ENCODE measurements around the gene CADM3.

Gene CADM3

DNA sequence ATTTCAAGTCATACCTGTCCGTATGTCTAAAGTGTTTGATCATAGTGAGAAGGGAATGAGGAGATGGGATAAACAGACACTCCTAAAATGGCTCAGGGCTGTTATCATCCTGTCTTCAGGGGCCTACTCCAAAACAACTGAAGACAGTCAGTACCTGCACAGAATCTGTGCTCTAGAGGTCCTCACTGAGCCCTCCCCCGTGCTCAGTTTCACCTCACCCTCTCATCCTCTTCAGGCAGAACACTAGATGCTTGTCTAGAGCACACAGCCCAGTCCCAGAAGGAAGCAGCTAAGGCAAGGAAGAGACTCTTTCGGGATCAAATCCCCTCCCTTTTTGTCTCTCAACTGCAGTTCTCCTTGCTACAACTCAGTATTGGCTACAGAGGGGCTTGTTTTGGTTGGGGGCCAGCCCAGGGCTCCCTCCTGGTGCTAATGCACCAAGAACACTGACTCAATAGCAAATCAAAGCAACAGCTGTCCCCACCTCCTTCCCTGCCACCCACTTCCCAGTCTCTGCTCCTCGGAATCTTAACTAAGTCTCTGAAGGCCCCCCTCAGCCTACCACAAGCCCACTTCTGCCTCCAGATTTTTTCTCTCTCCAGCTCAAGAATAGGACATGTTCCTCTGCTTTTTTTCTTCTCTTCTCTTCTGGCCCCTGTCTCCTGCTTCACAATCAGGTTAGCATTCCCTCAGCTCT is 10.1 kb downstream of the CADM3 start:
- TF ChIP-seq, protein P1, sequence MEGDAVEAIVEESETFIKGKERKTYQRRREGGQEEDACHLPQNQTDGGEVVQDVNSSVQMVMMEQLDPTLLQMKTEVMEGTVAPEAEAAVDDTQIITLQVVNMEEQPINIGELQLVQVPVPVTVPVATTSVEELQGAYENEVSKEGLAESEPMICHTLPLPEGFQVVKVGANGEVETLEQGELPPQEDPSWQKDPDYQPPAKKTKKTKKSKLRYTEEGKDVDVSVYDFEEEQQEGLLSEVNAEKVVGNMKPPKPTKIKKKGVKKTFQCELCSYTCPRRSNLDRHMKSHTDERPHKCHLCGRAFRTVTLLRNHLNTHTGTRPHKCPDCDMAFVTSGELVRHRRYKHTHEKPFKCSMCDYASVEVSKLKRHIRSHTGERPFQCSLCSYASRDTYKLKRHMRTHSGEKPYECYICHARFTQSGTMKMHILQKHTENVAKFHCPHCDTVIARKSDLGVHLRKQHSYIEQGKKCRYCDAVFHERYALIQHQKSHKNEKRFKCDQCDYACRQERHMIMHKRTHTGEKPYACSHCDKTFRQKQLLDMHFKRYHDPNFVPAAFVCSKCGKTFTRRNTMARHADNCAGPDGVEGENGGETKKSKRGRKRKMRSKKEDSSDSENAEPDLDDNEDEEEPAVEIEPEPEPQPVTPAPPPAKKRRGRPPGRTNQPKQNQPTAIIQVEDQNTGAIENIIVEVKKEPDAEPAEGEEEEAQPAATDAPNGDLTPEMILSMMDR (IDR thresholded peaks at IDR 0.05; ENCODE audit: insufficient read depth, low read length), result no peak
- no peak for TF ChIP-seq SPI1 (IDR thresholded peaks at IDR 0.05; ENCODE audit: borderline replicate concordance, low read depth)
- no peak for DNase-seq (ENCODE audit: low read depth in 1 of 2, low spot score in 1 of 2)
- Histone ChIP-seq H3K27me3 (ENCODE audit: insufficient read depth, poor library complexity, severe bottlenecking) (peaks cover 26% of the 10 kb centered on the region), H3K27ac (replicated peaks) (no peak overlapping the region), H3K4me3 (replicated peaks; ENCODE audit: insufficient read depth, low read length) (no peak overlapping the region)

DNA sequence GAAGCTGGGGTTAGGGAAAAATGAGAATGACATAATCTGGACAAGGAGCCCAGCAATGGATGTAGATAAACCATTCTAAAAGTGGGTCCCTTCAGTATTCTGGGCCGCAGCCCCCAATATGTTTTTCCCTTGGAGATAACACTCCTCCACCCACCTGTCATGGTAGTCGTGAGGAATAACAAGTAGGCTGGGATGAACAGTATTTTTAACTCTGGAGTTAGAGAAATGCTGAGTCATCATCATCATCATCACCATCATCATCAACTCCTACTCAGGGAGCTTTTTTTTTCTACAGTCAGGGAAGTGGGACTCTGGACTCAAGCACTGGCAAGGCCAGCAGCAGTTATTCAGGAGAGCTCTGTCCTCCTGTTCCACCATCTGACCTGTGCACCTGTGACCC is 12.8 kb downstream of the CADM3 start:
- H3K4me3 ChIP-seq (replicated peaks; ENCODE audit: insufficient read depth, low read length), result no peak overlapping the region
- no peak for DNase-seq (ENCODE audit: low read depth in 1 of 2, low spot score in 1 of 2)
- H3K27me3 ChIP-seq (ENCODE audit: insufficient read depth, poor library complexity, severe bottlenecking), result peaks cover 39% of the 10 kb centered on the region

DNA sequence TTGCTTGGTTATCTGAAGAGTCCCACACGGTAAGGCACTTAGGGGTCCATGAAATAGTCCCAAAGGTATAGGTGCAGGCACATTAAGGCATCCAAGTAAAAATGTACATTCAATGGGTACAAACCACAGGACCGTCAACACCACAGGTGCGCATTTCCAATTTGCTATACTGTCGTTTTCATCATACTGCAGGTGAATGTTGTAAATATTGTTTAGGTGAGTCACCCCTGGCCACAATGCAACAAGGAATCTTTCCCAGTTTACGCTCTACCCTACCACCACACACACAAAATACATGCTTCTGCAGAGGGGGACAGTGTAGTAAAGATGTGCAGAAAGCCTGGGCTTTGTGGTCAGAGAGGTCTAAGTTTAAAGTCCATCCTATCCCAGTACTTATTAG is 13.7 kb downstream of the CADM3 start:
- Histone ChIP-seq H3K4me3 (replicated peaks; ENCODE audit: insufficient read depth, low read length) (no peak overlapping the region), H3K27ac (replicated peaks) (no peak overlapping the region), H3K27me3 (ENCODE audit: insufficient read depth, poor library complexity, severe bottlenecking) (peaks cover 44% of the 10 kb centered on the region)
- no peak for TF ChIP-seq GABPA (IDR thresholded peaks at IDR 0.05; ENCODE audit: low read depth)
- TF ChIP-seq, protein P1 (IDR thresholded peaks at IDR 0.05; ENCODE audit: insufficient read depth, low read length), result no peak
- TF ChIP-seq, protein P2, sequence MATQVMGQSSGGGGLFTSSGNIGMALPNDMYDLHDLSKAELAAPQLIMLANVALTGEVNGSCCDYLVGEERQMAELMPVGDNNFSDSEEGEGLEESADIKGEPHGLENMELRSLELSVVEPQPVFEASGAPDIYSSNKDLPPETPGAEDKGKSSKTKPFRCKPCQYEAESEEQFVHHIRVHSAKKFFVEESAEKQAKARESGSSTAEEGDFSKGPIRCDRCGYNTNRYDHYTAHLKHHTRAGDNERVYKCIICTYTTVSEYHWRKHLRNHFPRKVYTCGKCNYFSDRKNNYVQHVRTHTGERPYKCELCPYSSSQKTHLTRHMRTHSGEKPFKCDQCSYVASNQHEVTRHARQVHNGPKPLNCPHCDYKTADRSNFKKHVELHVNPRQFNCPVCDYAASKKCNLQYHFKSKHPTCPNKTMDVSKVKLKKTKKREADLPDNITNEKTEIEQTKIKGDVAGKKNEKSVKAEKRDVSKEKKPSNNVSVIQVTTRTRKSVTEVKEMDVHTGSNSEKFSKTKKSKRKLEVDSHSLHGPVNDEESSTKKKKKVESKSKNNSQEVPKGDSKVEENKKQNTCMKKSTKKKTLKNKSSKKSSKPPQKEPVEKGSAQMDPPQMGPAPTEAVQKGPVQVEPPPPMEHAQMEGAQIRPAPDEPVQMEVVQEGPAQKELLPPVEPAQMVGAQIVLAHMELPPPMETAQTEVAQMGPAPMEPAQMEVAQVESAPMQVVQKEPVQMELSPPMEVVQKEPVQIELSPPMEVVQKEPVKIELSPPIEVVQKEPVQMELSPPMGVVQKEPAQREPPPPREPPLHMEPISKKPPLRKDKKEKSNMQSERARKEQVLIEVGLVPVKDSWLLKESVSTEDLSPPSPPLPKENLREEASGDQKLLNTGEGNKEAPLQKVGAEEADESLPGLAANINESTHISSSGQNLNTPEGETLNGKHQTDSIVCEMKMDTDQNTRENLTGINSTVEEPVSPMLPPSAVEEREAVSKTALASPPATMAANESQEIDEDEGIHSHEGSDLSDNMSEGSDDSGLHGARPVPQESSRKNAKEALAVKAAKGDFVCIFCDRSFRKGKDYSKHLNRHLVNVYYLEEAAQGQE (IDR thresholded peaks at IDR 0.05; ENCODE audit: insufficient replicate concordance, low read depth), result no peak
- DNase-seq (ENCODE audit: low read depth in 1 of 2, low spot score in 1 of 2), result no peak

More for the DNA sequence above, 12.8 kb downstream of the CADM3 start:
- no peak overlapping the region for H3K27ac ChIP-seq (replicated peaks)
- no peak for TF ChIP-seq GABPA (IDR thresholded peaks at IDR 0.05; ENCODE audit: low read depth)
- TF ChIP-seq POLR2AphosphoS5 (IDR thresholded peaks at IDR 0.05; ENCODE audit: low read depth), result no peak
- TF ChIP-seq, protein P1 (IDR thresholded peaks at IDR 0.05; ENCODE audit: insufficient read depth, low read length), result no peak
- TF ChIP-seq, protein P2 (IDR thresholded peaks at IDR 0.05; ENCODE audit: insufficient replicate concordance, low read depth), result no peak
- no peak for TF ChIP-seq SPI1 (IDR thresholded peaks at IDR 0.05; ENCODE audit: borderline replicate concordance, low read depth)

DNA sequence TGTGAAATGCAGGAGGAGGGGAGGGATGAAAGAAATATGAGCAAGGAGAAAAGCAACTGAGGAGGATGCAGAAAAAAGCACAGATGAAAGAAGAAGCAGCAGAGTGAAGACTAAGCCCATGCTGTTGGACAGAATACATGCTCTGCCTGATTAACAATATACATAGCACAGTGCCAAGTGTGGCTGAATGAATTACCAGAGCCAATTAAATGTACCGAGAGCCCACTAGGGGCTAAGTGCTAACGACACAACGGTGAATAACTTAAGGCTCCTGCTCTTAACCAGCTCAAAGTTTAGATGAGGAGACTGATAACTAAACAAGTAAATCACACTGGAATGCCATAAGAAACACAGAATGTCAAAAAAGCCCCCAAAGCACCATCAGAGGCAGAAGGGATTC is 15.6 kb downstream of the CADM3 start:
- DNase-seq (ENCODE audit: low read depth in 1 of 2, low spot score in 1 of 2), result no peak
- Histone ChIP-seq H3K27me3 (ENCODE audit: insufficient read depth, poor library complexity, severe bottlenecking) (peaks cover 42% of the 10 kb centered on the region), H3K27ac (replicated peaks) (no peak overlapping the region), H3K4me3 (replicated peaks; ENCODE audit: insufficient read depth, low read length) (no peak overlapping the region)
- TF ChIP-seq GABPA (IDR thresholded peaks at IDR 0.05; ENCODE audit: low read depth), result no peak
- TF ChIP-seq, protein P1 (IDR thresholded peaks at IDR 0.05; ENCODE audit: insufficient read depth, low read length), result no peak
- no peak for TF ChIP-seq POLR2AphosphoS5 (IDR thresholded peaks at IDR 0.05; ENCODE audit: low read depth)
- TF ChIP-seq, protein P2 (IDR thresholded peaks at IDR 0.05; ENCODE audit: insufficient replicate concordance, low read depth), result no peak
- TF ChIP-seq SPI1 (IDR thresholded peaks at IDR 0.05; ENCODE audit: borderline replicate concordance, low read depth), result no peak

All from HL-60 (cell line).